IMR-90 (cell line): Measurements from ENCODE around the gene IL18. TPM values are rescaled to one million over a fixed set of nuclear protein-coding genes. Genes with fewer than 3 reads are reported as not detected.

Source experiments
- ATAC-seq: fragments of 200-7000 bp; cut with Tn5 transposase; 2 replicates; pipeline ENCODE4 v1.9.1; 2020; ENCODE audit warnings: low read depth, mild to moderate bottlenecking, moderate library complexity
- BruUV-seq: library from RNA; stranded (reverse); fragments of 400-500 nt; replicated peaks from 2 replicates; lab custom pipeline; 2021; lab: Mats Ljungman, UMichigan
- CTCF ChIA-PET: fragments of 300-600 bp; formaldehyde crosslinking; extraction: SDS; loops from one replicate; lab custom pipeline; 2021; ENCODE audit warnings: antibody characterized with exemption; lab: Yijun Ruan, JAX
- POLR2A ChIA-PET: fragments of 300-600 bp; sonication (Branson Sonifier 250); formaldehyde crosslinking; loops from one replicate; lab custom pipeline; 2022; ENCODE audit warnings: antibody characterized with exemption; ENCODE audit not compliant: unreplicated experiment; lab: Charles Lee
- DNase-seq: peaks from one replicate; pipeline ENCODE4 v3.0.0; 2013
- H2AFZ ChIP-seq: replicated peaks from 2 replicates; pipeline ENCODE3; 2013; ENCODE audit warnings: low read length, mild to moderate bottlenecking; ENCODE audit not compliant: poor library complexity
- H2AK5ac ChIP-seq: 2 replicates; pipeline ENCODE4 v1.6.1; 2013; ENCODE audit warnings: low read depth, low read length, inconsistent platforms
- H2AK9ac ChIP-seq: replicated peaks from 2 replicates; pipeline ENCODE3; 2013; ENCODE audit warnings: mild to moderate bottlenecking, low read depth, low read length, moderate library complexity; ENCODE audit not compliant: poor library complexity
- H2BK120ac ChIP-seq: 2 replicates; pipeline ENCODE4 v1.6.1; 2013; ENCODE audit warnings: low read depth, low read length, inconsistent platforms
- H2BK15ac ChIP-seq: 3 replicates; pipeline ENCODE4 v1.6.1; 2013; ENCODE audit warnings: low read depth, low read length, inconsistent platforms
- H2BK20ac ChIP-seq: 2 replicates; pipeline ENCODE4 v1.6.1; 2013; ENCODE audit warnings: low read depth, mild to moderate bottlenecking, inconsistent platforms, low read length, moderate library complexity
- H2BK5ac ChIP-seq: 2 replicates; pipeline ENCODE4 v1.6.1; 2013; ENCODE audit warnings: mild to moderate bottlenecking, low read depth, low read length, inconsistent platforms; ENCODE audit not compliant: poor library complexity, severe bottlenecking
- H3K14ac ChIP-seq: replicated peaks from 2 replicates; pipeline ENCODE4 v1.6.1; 2013; ENCODE audit warnings: low read depth, low read length, inconsistent platforms
- H3K18ac ChIP-seq: 2 replicates; pipeline ENCODE4 v1.6.1; 2013; ENCODE audit warnings: low read depth, low read length, control low read depth
- H3K23ac ChIP-seq: 2 replicates; pipeline ENCODE4 v1.6.1; 2013; ENCODE audit warnings: low read depth, low read length, inconsistent platforms
- H3K27ac ChIP-seq: 2 replicates; pipeline ENCODE4 v1.5.1; 2013; ENCODE audit warnings: mild to moderate bottlenecking, control low read depth, low read length; ENCODE audit not compliant: insufficient read depth
- H3K27me3 ChIP-seq: 2 replicates; pipeline ENCODE4 v1.6.1; 2013; ENCODE audit warnings: low read length; ENCODE audit not compliant: control insufficient read depth, insufficient read depth
- H3K36me3 ChIP-seq: 2 replicates; pipeline ENCODE4 v1.6.1; 2013; ENCODE audit warnings: low read length, mixed read lengths; ENCODE audit not compliant: control insufficient read depth, insufficient read depth
- H3K4ac ChIP-seq: 2 replicates; pipeline ENCODE4 v1.6.1; 2013; ENCODE audit warnings: low read depth, low read length, inconsistent platforms
- H3K4me1 ChIP-seq: 2 replicates; pipeline ENCODE4 v1.6.1; 2013; ENCODE audit warnings: low read length, mixed read lengths; ENCODE audit not compliant: control insufficient read depth, insufficient read depth
- H3K4me2 ChIP-seq: 2 replicates; pipeline ENCODE4 v1.6.1; 2013; ENCODE audit warnings: low read depth, mild to moderate bottlenecking, control low read depth, low read length, moderate library complexity
- H3K4me3 ChIP-seq: 2 replicates; pipeline ENCODE4 v1.5.1; 2013; ENCODE audit warnings: low read depth, mild to moderate bottlenecking, control low read depth, low read length, moderate library complexity; ENCODE audit not compliant: insufficient read depth
- H3K56ac ChIP-seq: 2 replicates; pipeline ENCODE4 v1.6.1; 2013; ENCODE audit warnings: low read length, inconsistent platforms; ENCODE audit not compliant: insufficient read depth; ENCODE audit errors: extremely low read depth
- H3K79me1 ChIP-seq, 2 experiments: 2 replicates each; pipeline ENCODE4 v1.6.1; 2013; ENCODE audit warnings: low read length in 2 of 2, inconsistent platforms in 1 of 2, low read depth in 1 of 2
- H3K9ac ChIP-seq: 2 replicates; pipeline ENCODE4 v1.6.1; 2013; ENCODE audit warnings: low read depth, low read length, control low read depth
- H3K9me1 ChIP-seq: 2 replicates; pipeline ENCODE4 v1.6.1; 2013; ENCODE audit warnings: low read length, inconsistent platforms; ENCODE audit not compliant: insufficient read depth
- H3K9me3 ChIP-seq: 2 replicates; pipeline ENCODE4 v1.6.1; 2013; ENCODE audit warnings: low read length; ENCODE audit not compliant: control insufficient read depth, insufficient read depth
- H4K20me1 ChIP-seq: 2 replicates; pipeline ENCODE4 v1.6.1; 2013; ENCODE audit warnings: low read length, inconsistent platforms; ENCODE audit not compliant: insufficient read depth
- H4K5ac ChIP-seq: 2 replicates; pipeline ENCODE4 v1.6.1; 2013; ENCODE audit warnings: mild to moderate bottlenecking, low read depth, low read length, control low read depth
- H4K8ac ChIP-seq, 2 experiments: 2 replicates each; pipeline ENCODE4 v1.6.1; 2013; ENCODE audit warnings: low read depth in 2 of 2, low read length in 2 of 2, control low read depth in 1 of 2, inconsistent platforms in 1 of 2
- H4K91ac ChIP-seq: 2 replicates; pipeline ENCODE4 v1.6.1; 2013; ENCODE audit warnings: low read depth, low read length, inconsistent platforms; ENCODE audit not compliant: insufficient read depth
- MXI1 ChIP-seq: IDR thresholded peaks from 2 replicates; pipeline ENCODE4 v1.6.1; 2012; ENCODE audit warnings: low read depth, mild to moderate bottlenecking, low read length, moderate library complexity, borderline replicate concordance
- WGBS, 2 experiments: methylation state at CpG; one replicate each; pipeline versions ENCODE4 v1.1.5 to v1.1.7; 2013; ENCODE audit warnings: missing lambda C conversion rate in 2 of 2; ENCODE audit not compliant: insufficient read length in 1 of 2; ENCODE audit errors: extremely low coverage in 2 of 2; 5-methylcytosine and 5-hydroxymethylcytosine counted together
- dilution Hi-C: fragments of 300-500 bp; cut with HindIII; formaldehyde crosslinking; loops from one replicate; pipeline ENCODE4 v1.14.3; 2018; ENCODE audit warnings: low sequenced_read_pairs; ENCODE audit not compliant: unreplicated experiment
- in situ Hi-C: fragments of 300-500 bp; cut with MboI; formaldehyde crosslinking; loops from 3 replicates; pipeline ENCODE4 v1.14.3; 2019; ENCODE audit warnings: low sequenced_read_pairs, inconsistent platforms, mixed read lengths
- intact Hi-C: fragments of 100-400 bp; cut with micrococcal nuclease; formaldehyde crosslinking; loops from 2 replicates; pipeline ENCODE4 v1.10.0; 2022
- polyA plus RNA-seq, 3 experiments: library from polyadenylated mRNA; depleted of rRNA; stranded (reverse); fragments of >200 nt; gene quantifications; 2 replicates each; pipeline ENCODE4 v1.2.3, GENCODE V29; 2012; ENCODE audit warnings: low replicate concordance in 1 of 3
- total RNA-seq: library from RNA; depleted of rRNA; stranded (reverse); fragments of >200 nt; gene quantifications from 2 replicates; pipeline ENCODE4 v1.2.3, GENCODE V29; 2012

IL18 gene
- total and polyA plus RNA-seq, 2 of the 4 experiments (the other 2 are of a cell fraction), result 0.54 to 0.96 TPM

DNA sequence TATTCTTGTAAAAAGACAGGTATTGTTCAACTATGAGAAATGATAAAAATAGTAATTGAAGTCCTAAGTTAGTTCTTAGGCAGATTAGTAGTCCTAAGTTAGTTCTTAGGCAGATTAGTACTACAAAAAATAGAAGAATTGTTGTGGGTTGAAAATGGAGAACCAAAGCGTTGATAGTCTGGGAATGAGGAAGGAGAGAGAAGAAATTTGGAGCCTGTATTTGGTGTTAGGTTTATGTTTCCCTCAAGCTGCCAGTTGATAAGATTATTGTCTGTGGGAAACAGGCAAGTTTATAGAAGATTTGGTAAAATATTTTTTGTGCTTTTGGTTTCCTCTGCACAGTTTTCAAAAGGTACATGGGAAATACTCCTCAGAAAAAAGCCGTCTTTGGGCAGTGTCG is 15.0 kb upstream of the IL18 start:
- H3K9me3 ChIP-seq, result no peaks in the 10 kb centered on the region
- no peak overlapping the region for H3K4ac ChIP-seq
- H3K4me3 ChIP-seq, result no peak overlapping the region
- H3K14ac ChIP-seq, result no peak overlapping the region
- 60 to 100% methylated on average over 1 of the region's 3 CpGs for WGBS, 2 experiments
- peaks cover 3% of the 10 kb centered on the region; the same call in 1 of the 2 replicates for H3K27me3 ChIP-seq
- H3K9ac ChIP-seq, result no peak overlapping the region
- ATAC-seq (no peak), DNase-seq (no peak)
- H3K79me1 ChIP-seq, result no peaks in the 10 kb centered on the region
- dilution Hi-C loops (no loop called here), intact Hi-C loops (loop anchor here (5.0 kb wide), 1 partner anchor 33 kb away; no protein-coding TSS in a partner anchor), in situ Hi-C loops (no loop called here)
- H3K23ac ChIP-seq, result no peak overlapping the region
- no peak overlapping the region for H4K5ac ChIP-seq
- H2BK5ac ChIP-seq, result no peak overlapping the region
- H2BK120ac ChIP-seq, result no peak overlapping the region
- H2BK20ac ChIP-seq, result no peak overlapping the region
- H4K91ac ChIP-seq, result no peak overlapping the region
- ChIA-PET POLR2A (no interaction called here), CTCF (no interaction called here)
- no peak overlapping the region for H4K8ac ChIP-seq
- H3K56ac ChIP-seq, result no peak overlapping the region
- H2AK9ac ChIP-seq, result no peak overlapping the region
- no peaks in the 10 kb centered on the region for H3K36me3 ChIP-seq
- TF ChIP-seq MXI1, result no peak
- no peaks in the 10 kb centered on the region for H3K9me1 ChIP-seq
- no peak overlapping the region for H2AK5ac ChIP-seq
- peaks cover 2% of the 10 kb centered on the region; the same call in 1 of the 2 replicates for H3K4me1 ChIP-seq
- H3K4me2 ChIP-seq, result no peak overlapping the region
- H2AFZ ChIP-seq, result no peak overlapping the region
- H4K20me1 ChIP-seq, result no peaks in the 10 kb centered on the region
- H3K18ac ChIP-seq, result no peak overlapping the region
- no TSS peak for BruUV-seq
- H2BK15ac ChIP-seq, result no peak overlapping the region
- H3K27ac ChIP-seq, result no peak overlapping the region
